Measurements from ENCODE around the gene KRT81.

DNA sequence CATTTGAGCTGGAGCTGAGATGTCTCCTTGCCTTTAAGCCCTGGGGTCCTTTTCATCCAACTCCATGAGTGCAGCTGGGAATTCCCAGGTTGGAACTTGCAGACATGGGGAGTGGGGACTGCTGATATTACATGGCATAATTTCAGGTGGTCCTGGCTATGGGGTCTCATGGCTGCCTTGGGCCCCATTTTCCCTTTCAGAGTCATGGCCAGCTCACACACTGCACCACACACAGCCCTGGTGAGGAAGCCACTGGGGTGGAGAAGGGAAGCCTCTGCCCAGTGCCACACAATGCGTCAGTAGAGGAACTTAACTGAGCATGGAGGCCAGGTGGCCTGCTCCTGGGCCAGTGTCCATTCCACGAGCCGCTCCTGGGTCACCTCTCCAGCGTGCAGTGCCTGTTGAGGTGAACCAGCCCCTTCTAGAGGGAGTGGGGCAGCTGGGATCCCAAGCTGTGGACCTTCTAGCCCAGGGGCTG, 34.2 kb downstream of the KRT81 start:
- TF ChIP-seq POLR2A (IDR thresholded peaks at IDR 0.05; ENCODE audit: low read length) (no peak), GATA1 (IDR thresholded peaks at IDR 0.05; ENCODE audit: low read depth, low read length) (no peak)

Data from erythroblast (primary cell).